NCI-H2081 treated with DMSO at 0.1 percent for 48 hours (cell line): ENCODE data around the gene EXOC2.
A peak's percentile ranks its signal among the peaks of the same experiment; 100 is the strongest.

Experiments
- DNase-seq: peaks from one replicate; lab custom pipeline; 2025; lab: John Stamatoyannopoulos, UW

The EXOC2 gene

DNA sequence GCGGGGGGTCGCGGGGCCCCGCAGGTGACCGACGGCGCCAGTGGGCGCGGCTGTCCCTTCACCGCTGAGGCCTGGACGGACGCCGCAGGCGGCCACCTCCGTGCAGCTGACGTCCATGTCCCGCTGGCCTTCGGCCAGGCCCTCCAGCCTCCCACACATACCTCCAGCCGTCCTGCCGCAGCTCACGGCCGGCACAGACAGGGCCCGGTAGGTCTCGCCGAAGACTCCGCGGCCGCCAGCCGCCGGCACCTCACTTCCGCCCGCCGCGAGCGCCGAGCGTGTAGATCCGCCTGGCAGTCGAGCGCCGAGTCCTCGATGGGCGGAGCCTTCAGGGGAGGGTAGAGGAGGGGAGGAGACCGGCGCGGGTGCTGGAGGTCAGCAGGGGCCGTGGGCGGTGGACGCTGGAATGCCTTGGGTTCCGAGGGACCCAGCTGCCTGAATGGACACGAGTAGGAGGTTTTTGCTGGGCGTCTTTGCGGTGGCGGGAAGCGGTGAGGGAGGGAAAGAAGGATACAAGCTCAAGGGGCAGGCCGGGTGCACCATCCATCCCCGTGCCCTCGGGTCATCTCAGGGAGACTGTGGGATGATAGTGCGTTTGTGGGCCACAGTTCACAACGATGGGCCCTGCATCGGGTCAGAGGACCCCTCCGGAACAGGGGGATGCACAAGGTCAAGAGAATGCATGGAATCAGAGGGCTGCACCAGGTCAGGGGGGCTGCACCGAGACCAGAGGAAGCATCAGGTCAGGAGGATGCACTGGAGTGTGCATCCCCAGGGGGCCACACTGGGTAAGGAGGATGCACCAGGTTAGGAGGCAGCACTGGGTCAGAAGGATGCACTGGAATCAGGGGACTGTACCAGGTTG is at the start of gene EXOC2:
Gene EXOC2, minus strand, starts transcription at position 282 of the 865 bp plus-strand sequence. CDS start 55,321 bp downstream, outside the sequence.
- peak; percentile 28 for DNase-seq

- DNase-seq: no peak
Measured at GRCh38 chr6:741410-742339, 48.7 kb upstream of the EXOC2 start.

GRCh38 chr6:736657-737446 is 43.9 kb upstream of the EXOC2 start:
- no peak for DNase-seq

DNA sequence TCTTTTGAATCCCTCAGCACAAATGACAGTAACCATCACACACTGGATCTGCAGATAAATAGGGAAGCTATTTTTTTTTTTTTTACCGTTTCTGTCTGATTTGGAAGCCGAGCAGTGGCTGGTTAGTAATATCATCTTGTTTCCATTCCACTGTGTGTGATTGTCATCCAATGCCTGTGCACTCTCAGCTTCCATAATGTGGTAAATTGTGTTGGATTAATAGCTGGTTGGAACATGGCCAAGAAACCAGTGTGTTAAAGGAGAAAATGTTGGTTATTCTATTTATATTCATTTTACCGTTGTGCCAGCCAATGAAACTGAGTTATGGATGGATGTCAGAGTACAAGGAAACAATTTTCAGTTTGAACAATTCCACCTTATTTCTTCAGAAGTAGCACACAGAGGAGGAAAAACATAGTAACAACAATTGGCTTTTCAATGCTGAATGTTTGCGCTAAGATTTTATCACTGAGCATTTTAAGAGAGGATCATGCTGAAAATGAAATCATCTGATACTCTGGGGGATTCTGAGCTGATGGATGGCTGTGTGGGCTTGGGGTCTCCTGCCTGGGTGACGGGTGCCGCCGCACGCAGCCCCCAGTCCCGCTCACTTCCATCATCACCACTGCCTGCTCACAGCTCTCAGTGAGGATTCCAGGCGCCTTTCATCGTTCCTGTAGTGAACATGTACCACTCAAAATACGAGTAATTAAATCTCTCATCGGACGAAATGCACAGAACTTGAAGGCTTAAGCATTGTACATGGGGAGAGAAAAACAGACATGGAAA is 40.7 kb upstream of the EXOC2 start:
- no peak for DNase-seq

DNA sequence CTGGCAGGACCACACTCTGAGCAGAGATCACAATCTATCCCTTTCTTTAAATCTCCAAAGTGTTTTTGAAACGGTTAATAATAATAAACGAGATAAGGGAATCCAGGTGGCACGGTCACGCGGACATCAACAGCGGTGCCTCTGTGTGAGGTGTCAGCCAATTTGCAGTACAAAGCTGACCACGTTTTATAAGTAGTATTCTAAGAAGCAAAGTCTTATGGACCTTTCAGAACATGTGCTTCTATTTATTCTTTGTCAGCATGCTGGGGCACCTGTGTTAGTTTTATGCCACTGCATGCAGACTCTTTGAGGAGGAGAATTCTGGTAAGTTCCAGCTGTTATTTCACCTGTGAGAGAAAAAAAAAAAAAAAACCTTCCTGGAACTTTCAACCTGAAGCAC is 39.0 kb upstream of the EXOC2 start:
- DNase-seq: no peak

GRCh38 chr6:729606-730320 is 36.8 kb upstream of the EXOC2 start:
- DNase-seq: no peak

DNA sequence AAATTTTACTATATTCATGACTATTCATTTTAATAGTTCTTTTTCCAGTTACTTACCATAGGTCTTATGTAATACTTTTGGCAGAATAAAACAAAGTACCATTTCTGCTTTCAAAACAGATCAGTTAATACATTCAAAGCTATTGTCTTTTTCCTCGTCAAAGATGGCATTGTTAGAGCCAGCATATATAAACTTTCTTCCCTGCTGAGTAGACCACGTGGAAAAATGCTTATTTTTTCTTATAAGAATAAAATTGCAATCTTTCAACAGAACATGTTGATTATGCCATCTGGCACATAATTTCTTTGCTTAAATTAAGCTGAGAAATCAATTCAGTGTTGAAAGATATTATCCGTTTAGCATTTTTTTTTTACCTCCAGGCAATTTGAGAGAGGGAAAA is 34.9 kb upstream of the EXOC2 start:
- DNase-seq: no peak

DNA sequence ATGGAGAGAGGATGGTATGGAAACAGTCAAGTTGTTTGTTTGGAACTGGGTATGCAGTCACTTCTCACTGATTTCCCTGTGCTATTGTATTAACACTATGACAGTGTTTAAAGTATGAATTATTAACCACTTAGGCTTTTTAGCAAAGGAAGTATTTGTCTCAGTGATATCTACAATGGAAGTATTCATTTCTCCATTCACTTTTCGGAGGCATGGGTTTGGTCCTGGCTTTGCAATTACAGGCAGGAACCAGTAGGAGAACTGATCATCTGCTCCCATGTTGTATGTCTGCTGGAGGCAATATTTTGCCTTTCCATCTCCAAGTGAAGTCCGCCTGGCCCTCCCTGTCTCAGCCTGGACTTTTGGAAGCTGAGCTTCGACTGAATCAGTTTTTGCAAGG is 30.6 kb upstream of the EXOC2 start:
- DNase-seq: no peak

GRCh38 chr6:722608-723007 is 29.7 kb upstream of the EXOC2 start:
- no peak for DNase-seq

DNA sequence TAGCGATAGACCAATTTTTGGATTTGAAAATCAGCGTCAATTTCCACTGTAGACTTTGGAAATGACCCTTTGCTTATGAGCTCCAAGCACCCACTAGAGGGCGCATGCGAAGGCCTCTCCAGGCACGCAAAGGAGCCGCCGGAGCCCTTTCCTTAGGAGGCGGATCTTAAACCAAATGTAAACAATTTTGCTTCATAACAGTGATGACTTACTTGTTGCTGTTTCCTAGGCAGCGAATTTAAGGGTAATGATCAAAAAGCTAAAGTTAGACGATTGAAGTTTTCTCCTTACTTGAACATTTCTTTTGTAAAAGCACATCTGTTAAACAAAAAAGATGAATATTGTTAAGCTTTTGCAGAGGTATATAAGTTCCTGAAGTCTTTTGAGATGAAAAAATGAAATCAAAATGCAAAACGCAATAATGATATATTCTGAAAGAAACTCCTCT is 29.2 kb upstream of the EXOC2 start:
- no peak for DNase-seq

GRCh38 chr6:718345-718744 is 25.4 kb upstream of the EXOC2 start:
- DNase-seq: no peak

DNA sequence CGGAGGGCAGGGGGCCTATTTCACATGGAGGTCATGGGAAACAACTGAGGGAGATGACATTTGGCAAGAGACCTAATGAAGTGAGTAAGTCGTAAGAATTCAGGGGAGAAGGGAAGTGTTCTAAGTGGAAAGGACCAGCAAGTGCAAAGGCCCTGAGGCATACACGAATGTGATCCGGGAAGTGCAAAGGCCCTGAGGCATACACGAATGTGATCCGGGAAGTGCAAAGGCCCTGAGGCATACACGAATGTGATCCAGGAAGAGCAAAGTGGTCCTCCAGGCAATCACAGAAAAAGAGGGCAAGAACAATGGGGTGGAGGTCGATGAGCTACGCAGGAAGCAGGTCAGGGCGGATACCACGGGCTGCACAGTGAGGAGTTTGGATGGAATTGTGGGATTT is 24.2 kb upstream of the EXOC2 start:
- no peak for DNase-seq

GRCh38 chr6:715709-716491 is 23.0 kb upstream of the EXOC2 start:
- DNase-seq: no peak

- no peak for DNase-seq
Measured at GRCh38 chr6:714100-714499, 21.2 kb upstream of the EXOC2 start.

DNA sequence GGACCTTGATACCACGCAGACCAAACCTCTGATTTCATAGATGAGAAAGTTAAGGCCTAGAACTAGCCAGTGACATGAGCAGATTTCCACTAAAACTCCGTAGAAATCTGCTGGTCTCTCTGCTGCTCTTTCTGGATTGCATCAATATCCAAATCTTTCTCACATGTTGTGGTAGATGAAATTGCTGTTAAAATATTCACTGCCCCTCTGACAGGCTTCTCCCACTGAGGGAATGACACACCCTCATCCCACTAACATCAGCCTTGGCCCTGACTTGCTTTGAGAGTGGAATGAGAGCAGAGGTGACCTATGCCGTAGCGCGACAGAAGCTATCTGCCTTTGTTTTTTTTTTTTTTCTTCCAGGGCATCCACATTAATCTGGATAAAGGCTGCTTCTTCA is 20.4 kb upstream of the EXOC2 start:
- DNase-seq: no peak

DNA sequence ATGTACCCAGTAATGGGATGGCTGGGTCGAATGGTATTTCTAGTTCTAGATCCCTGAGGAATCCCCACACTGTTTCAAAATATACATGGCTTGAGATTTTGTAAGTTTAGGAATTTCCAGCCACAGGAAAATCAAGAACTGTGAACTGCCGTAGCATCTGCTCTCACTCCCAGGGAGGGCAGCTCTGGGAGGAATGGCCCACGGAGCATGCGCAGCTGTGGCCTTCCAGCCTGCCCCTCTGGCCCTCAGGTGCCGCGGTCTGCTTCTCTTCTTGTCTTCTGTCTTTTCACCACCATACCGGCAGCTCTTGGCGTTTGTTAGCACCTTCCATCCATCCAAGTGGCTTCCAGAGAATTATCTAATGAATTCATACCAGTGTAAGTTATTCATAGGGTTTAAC is 19.9 kb upstream of the EXOC2 start:
- DNase-seq: no peak

DNA sequence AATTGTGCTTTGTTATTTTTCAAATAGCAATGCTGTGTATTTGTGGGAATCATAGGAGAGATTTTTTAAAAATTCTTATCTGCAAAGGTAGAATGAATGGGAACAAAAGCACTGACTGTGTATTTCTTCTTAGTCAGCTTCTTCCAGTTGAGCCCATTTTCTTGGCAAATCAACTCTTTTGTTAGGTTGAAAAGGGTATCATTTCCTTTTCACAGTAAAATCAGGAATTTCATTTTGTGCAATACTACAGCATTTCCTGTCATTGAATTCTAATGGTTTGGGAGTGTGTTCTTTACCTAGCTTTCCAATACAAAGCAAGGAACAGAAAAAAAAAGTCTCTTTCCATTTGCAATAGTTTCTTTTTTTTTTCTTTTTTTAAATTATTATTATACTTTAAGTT is 19.0 kb upstream of the EXOC2 start:
- no peak for DNase-seq

DNA sequence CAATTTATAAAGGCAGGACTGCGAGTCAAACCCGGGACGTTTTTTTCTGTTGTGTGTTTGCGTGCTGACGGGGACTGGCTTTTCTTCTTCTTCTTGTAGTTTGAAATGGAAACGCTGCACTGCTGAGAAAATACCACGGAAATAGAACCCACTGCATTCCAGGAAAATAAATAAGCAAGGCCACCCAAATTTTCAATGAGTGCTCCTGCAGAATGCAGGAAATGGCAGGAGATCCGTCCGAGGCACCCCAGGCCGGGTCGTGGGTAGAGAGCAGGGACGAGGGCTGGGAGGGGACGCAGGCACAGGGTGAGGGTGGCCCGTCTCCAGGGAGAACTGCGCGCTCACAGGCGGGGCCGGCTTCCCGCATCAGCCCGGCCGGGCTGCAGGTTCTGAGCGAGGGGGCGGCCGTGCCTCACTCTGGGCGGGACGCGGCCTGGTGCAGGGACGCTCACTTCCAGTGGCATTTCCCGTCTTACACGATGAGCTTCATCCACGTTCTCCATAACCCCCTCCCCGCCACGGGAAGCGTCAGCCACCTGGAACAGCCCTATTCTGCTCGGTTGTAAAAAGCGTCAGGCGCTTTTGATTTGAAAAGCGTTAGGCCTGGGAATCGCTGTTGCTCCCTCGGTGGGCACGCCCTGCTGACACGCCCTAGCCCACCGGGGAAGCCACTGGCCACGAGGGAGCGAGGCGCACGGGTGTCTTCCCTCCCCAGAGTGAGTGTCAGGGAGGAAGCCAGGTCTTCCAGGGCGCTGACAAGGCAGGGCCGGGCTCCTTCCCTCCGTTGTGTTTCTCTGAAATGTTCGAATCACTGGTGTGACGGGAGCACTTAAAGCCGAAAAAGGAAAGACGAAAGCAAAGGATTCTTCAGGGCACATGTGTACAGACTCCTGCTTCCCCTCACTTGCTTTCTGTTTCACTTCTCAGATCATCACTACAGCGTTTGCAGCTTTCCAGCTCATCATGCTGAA is 17.9 kb upstream of the EXOC2 start:
- DNase-seq: no peak
